Mesodermal cell (in vitro differentiated cells): ENCODE data around the gene SNTG2.

ENCODE experiments used
- H3K27ac ChIP-seq: 2 replicates; pipeline ENCODE4 v1.7.0; 2013; ENCODE audit warnings: mild to moderate bottlenecking, low read depth, low read length, moderate library complexity; ENCODE audit not compliant: severe bottlenecking
- H3K36me3 ChIP-seq: 2 replicates; pipeline ENCODE4 v1.7.1; 2013; ENCODE audit warnings: mild to moderate bottlenecking, low read length, moderate library complexity; ENCODE audit not compliant: control insufficient read depth, insufficient read depth
- H3K4me1 ChIP-seq: one replicate; pipeline ENCODE4 v1.7.1; 2013; ENCODE audit warnings: mild to moderate bottlenecking, low read length; ENCODE audit not compliant: insufficient read depth, control insufficient read depth, poor library complexity, severe bottlenecking
- H3K4me3 ChIP-seq: 2 replicates; pipeline ENCODE4 v1.7.0; 2013; ENCODE audit warnings: low read length, control low read depth, mild to moderate bottlenecking; ENCODE audit not compliant: insufficient read depth, poor library complexity, severe bottlenecking; ENCODE audit errors: extremely low read depth
- H3K9me3 ChIP-seq: 2 replicates; pipeline ENCODE4 v1.7.1; 2013; ENCODE audit warnings: mild to moderate bottlenecking, low read length, moderate library complexity; ENCODE audit not compliant: control insufficient read depth
- WGBS, 2 experiments: methylation state at CpG; one replicate each; pipeline ENCODE4 v1.1.5; 2013; ENCODE audit warnings: missing lambda C conversion rate in 2 of 2; ENCODE audit not compliant: insufficient coverage in 2 of 2; 5-methylcytosine and 5-hydroxymethylcytosine counted together

Gene SNTG2

GRCh38 chr2:915979-916378 is 34.7 kb upstream of the SNTG2 start:
- no peak overlapping the region for H3K4me3 ChIP-seq
- H3K27ac ChIP-seq = no peak overlapping the region
- H3K4me1 ChIP-seq = no peaks in the 10 kb centered on the region
- 91 to 92% methylated on average over 10 to 11 of the region's 14 CpGs for WGBS, 2 experiments
- no peaks in the 10 kb centered on the region for H3K9me3 ChIP-seq
- H3K36me3 ChIP-seq = no peaks in the 10 kb centered on the region

- H3K9me3 ChIP-seq = no peaks in the 10 kb centered on the region
- H3K4me1 ChIP-seq = no peaks in the 10 kb centered on the region
- H3K36me3 ChIP-seq = no peaks in the 10 kb centered on the region
- H3K4me3 ChIP-seq = no peak overlapping the region
- H3K27ac ChIP-seq = no peak overlapping the region
- WGBS, 2 experiments = 88 to 95% methylated on average over 2 to 6 of the region's 7 CpGs
These were observed 33.7 kb upstream of the SNTG2 start for GRCh38 chr2:916935-917334.

GRCh38 chr2:919672-920071 is 31.0 kb upstream of the SNTG2 start:
- H3K36me3 ChIP-seq = no peaks in the 10 kb centered on the region
- H3K4me1 ChIP-seq = no peaks in the 10 kb centered on the region
- H3K9me3 ChIP-seq = no peaks in the 10 kb centered on the region
- no peak overlapping the region for H3K4me3 ChIP-seq
- no peak overlapping the region for H3K27ac ChIP-seq

GRCh38 chr2:920573-920972 is 30.1 kb upstream of the SNTG2 start:
- 86 to 88% methylated on average over 5 to 11 of the region's 11 CpGs for WGBS, 2 experiments
- no peaks in the 10 kb centered on the region for H3K36me3 ChIP-seq
- no peaks in the 10 kb centered on the region for H3K9me3 ChIP-seq
- no peak overlapping the region for H3K27ac ChIP-seq
- no peaks in the 10 kb centered on the region for H3K4me1 ChIP-seq
- H3K4me3 ChIP-seq = no peak overlapping the region

GRCh38 chr2:920999-921398 is 29.6 kb upstream of the SNTG2 start:
- Histone ChIP-seq H3K4me1 (no peaks in the 10 kb centered on the region), H3K36me3 (no peaks in the 10 kb centered on the region), H3K4me3 (no peak overlapping the region), H3K9me3 (no peaks in the 10 kb centered on the region), H3K27ac (no peak overlapping the region)
- WGBS, 2 experiments = 91 to 96% methylated on average over 12 to 13 of the region's 13 CpGs

GRCh38 chr2:922185-922584 is 28.5 kb upstream of the SNTG2 start:
- Histone ChIP-seq H3K9me3 (no peaks in the 10 kb centered on the region), H3K36me3 (no peaks in the 10 kb centered on the region), H3K4me3 (no peak overlapping the region), H3K27ac (no peak overlapping the region), H3K4me1 (no peaks in the 10 kb centered on the region)
- 82 to 94% methylated on average over 10 of the region's 10 CpGs for WGBS, 2 experiments

- Histone ChIP-seq H3K36me3 (no peaks in the 10 kb centered on the region), H3K4me1 (no peaks in the 10 kb centered on the region), H3K27ac (no peak overlapping the region), H3K4me3 (no peak overlapping the region), H3K9me3 (no peaks in the 10 kb centered on the region)
- WGBS, 2 experiments = 78 to 84% methylated on average over 6 to 7 of the region's 8 CpGs
These were observed 26.6 kb upstream of the SNTG2 start for GRCh38 chr2:923832-924601.

- H3K9me3 ChIP-seq = no peaks in the 10 kb centered on the region
- WGBS, 2 experiments = no CpG with 5 or more reads among the region's 5 CpGs
- H3K27ac ChIP-seq = no peak overlapping the region
- H3K4me1 ChIP-seq = no peaks in the 10 kb centered on the region
- no peak overlapping the region for H3K4me3 ChIP-seq
- no peaks in the 10 kb centered on the region for H3K36me3 ChIP-seq
These were observed 25.9 kb upstream of the SNTG2 start for GRCh38 chr2:924701-925100.

GRCh38 chr2:925309-925708 is 25.3 kb upstream of the SNTG2 start:
- H3K4me3 ChIP-seq = no peak overlapping the region
- no peaks in the 10 kb centered on the region for H3K9me3 ChIP-seq
- H3K27ac ChIP-seq = no peak overlapping the region
- no peaks in the 10 kb centered on the region for H3K36me3 ChIP-seq
- 58 to 77% methylated on average over 4 of the region's 4 CpGs for WGBS, 2 experiments
- H3K4me1 ChIP-seq = no peaks in the 10 kb centered on the region

GRCh38 chr2:925711-926110 is 24.9 kb upstream of the SNTG2 start:
- Histone ChIP-seq H3K4me3 (no peak overlapping the region), H3K4me1 (no peaks in the 10 kb centered on the region), H3K9me3 (no peaks in the 10 kb centered on the region), H3K27ac (no peak overlapping the region), H3K36me3 (no peaks in the 10 kb centered on the region)
- WGBS, 2 experiments = 78 to 84% methylated on average over 7 of the region's 8 CpGs

- Histone ChIP-seq H3K27ac (no peak overlapping the region), H3K36me3 (no peaks in the 10 kb centered on the region), H3K4me3 (no peak overlapping the region), H3K9me3 (no peaks in the 10 kb centered on the region), H3K4me1 (no peaks in the 10 kb centered on the region)
- whole genome bisulfite sequencing, 2 experiments = 93 to 94% methylated on average over 8 to 11 of the region's 12 CpGs
These were observed 24.3 kb upstream of the SNTG2 start for GRCh38 chr2:926259-926793.
